Naive B cell (primary cell): ENCODE measurements around the gene MSRB3. TPM values are rescaled to one million over a fixed set of nuclear protein-coding genes. Genes with fewer than 3 reads are reported as not detected.
"Not testable (repeated sequence)": the region's sequence is repeated elsewhere in the genome, so short reads cannot be mapped to it uniquely, and the experiment has no call there.

Experiments used
- ATAC-seq, 2 donors: fragments of 150-1000 bp; cut with Tn5 transposase; 2 replicates each; pipeline ENCODE4 v1.10.0; 2021; ENCODE audit warnings: low read depth in 2 of 2, mild to moderate bottlenecking in 2 of 2, moderate library complexity in 2 of 2
- DNase-seq: peaks from one replicate; pipeline ENCODE4 v3.0.0; 2022
- H3K27ac Mint-ChIP-seq, 6 donors: one replicate each; pipeline ENCODE4 v1.8.0; 2020 to 2022; ENCODE audit warnings: mild to moderate bottlenecking in 6 of 6, mixed read lengths in 6 of 6, moderate library complexity in 5 of 6, inconsistent platforms in 2 of 6
- H3K27me3 Mint-ChIP-seq, 3 donors: one replicate each; pipeline ENCODE4 v1.8.0; 2021 to 2022; ENCODE audit warnings: mixed read lengths in 3 of 3, mild to moderate bottlenecking in 1 of 3
- H3K36me3 Mint-ChIP-seq, 2 donors: one replicate each; pipeline ENCODE4 v1.8.0; 2020 to 2022; ENCODE audit warnings: mixed read lengths in 2 of 2, inconsistent platforms in 1 of 2, mild to moderate bottlenecking in 1 of 2
- H3K4me1 Mint-ChIP-seq, 3 donors: one replicate each; pipeline ENCODE4 v1.8.0; 2020 to 2022; ENCODE audit warnings: mixed read lengths in 3 of 3, inconsistent platforms in 1 of 3, mild to moderate bottlenecking in 1 of 3, moderate library complexity in 1 of 3
- H3K4me3 Mint-ChIP-seq, 8 donors: one replicate each; pipeline ENCODE4 v1.8.0; 2020 to 2022; ENCODE audit warnings: mild to moderate bottlenecking in 8 of 8, mixed read lengths in 8 of 8, moderate library complexity in 8 of 8, inconsistent platforms in 2 of 8
- H3K9me3 Mint-ChIP-seq, 7 donors: one replicate each; pipeline ENCODE4 v1.8.0; 2020 to 2022; ENCODE audit warnings: mixed read lengths in 7 of 7, mild to moderate bottlenecking in 5 of 7, inconsistent platforms in 2 of 7, moderate library complexity in 1 of 7
- polyA plus RNA-seq, 6 donors: library from polyadenylated mRNA; unstranded; fragments of 300-500 nt; fragmentation: Illumina TruSeq; gene quantifications; one replicate each; pipeline ENCODE4 v1.2.3, GENCODE V29; 2021; ENCODE audit warnings: low read depth in 6 of 6

MSRB3 gene
- polyA plus RNA-seq, 6 donors from 2014 or later, result 0.23 to 1.2 (median 0.47) TPM; not detected in 1

GRCh38 chr12:65296508-65297265, 18.2 kb downstream of the MSRB3 start:
- peaks cover 0 to 8% (median 7%) of the 10 kb centered on the region in 3 donors for H3K4me1 Mint-ChIP-seq
- peak overlapping the region in 1 of 6 donors; percentile 4 for H3K27ac Mint-ChIP-seq
- peaks cover 0 to 2% (median 0%) of the 10 kb centered on the region in 7 donors for H3K9me3 Mint-ChIP-seq
- H3K36me3 Mint-ChIP-seq, result no peaks in the 10 kb centered on the region
- DNase-seq (no peak), ATAC-seq (peak; percentile 56 to 69)
- H3K4me3 Mint-ChIP-seq, result no peak overlapping the region
- H3K27me3 Mint-ChIP-seq, result peaks cover 0 to 5% (median 0%) of the 10 kb centered on the region in 3 donors

GRCh38 chr12:65300097-65300496, 21.6 kb downstream of the MSRB3 start:
- Mint-ChIP-seq H3K9me3 (peaks cover 0 to 2% (median 0%) of the 10 kb centered on the region in 7 donors), H3K27me3 (peaks cover 5 to 24% (median 13%) of the 10 kb centered on the region in 3 donors), H3K27ac (no peak overlapping the region), H3K36me3 (no peaks in the 10 kb centered on the region), H3K4me3 (no peak overlapping the region), H3K4me1 (peaks cover 0 to 8% (median 7%) of the 10 kb centered on the region in 3 donors)
- DNase-seq (no peak), ATAC-seq (no peak)

DNA sequence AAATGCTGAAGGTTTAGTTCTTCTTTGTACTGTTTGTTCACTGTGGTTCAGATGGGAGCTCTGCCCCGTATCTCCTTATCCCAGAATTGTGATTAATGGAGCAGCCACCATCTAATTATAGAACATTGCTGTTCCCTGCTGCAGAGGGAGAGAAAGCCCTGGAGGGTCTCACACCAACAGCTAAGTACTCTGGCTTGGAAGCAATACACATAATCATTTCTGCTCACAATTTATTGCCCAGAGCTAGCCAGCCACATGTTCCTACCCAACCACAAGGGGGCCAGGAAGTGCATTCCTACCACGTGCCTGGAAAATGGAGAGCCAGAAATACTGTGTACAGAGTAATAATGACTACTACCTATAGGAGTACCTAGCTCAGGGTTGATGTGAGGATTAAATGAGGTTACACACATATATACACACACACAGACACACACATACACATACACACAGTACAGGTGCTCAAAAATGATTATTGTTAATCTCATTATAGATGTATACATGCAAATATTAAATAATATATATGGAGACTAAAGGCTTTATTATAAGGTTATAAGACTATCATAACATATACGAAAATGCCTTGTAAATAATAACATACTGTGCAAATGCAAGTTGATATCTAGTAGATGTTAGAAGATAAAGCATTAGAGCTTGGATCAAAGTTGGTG, 22.3 kb downstream of the MSRB3 start:
- H3K27ac Mint-ChIP-seq, result no peak overlapping the region
- H3K4me1 Mint-ChIP-seq, result peaks cover 0 to 8% (median 7%) of the 10 kb centered on the region in 3 donors
- DNase-seq (no peak), ATAC-seq (no peak)
- H3K36me3 Mint-ChIP-seq, result no peaks in the 10 kb centered on the region
- H3K4me3 Mint-ChIP-seq, result no peak overlapping the region
- peaks cover 5 to 24% (median 15%) of the 10 kb centered on the region in 3 donors for H3K27me3 Mint-ChIP-seq
- peaks cover 0 to 2% (median 0%) of the 10 kb centered on the region in 7 donors for H3K9me3 Mint-ChIP-seq

DNA sequence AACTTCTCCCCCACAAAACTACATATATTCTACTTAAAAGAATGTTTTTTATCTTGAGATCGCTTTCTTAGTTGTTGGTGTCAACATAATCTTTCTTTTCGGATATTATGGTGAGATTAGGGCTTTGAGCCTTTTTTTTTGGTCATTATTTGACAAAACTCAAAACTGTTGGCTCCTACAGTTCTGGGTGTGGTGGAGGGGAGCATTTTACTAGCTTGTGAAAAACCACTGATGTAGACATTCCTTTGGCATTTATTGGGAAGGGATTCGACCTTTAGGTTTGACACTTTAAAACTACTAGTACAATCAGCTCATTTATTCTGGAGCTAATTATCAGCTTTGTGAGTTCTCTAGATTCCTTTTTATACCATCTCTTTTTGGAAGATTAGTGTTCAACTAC, 24.4 kb downstream of the MSRB3 start:
- ATAC-seq (no peak), DNase-seq (no peak)
- no peak overlapping the region for H3K4me3 Mint-ChIP-seq
- peaks cover 6 to 10% (median 8%) of the 10 kb centered on the region in 3 donors for H3K4me1 Mint-ChIP-seq
- H3K27ac Mint-ChIP-seq, result no peak overlapping the region
- H3K9me3 Mint-ChIP-seq, result no peaks in the 10 kb centered on the region
- H3K36me3 Mint-ChIP-seq, result no peaks in the 10 kb centered on the region
- peaks cover 0 to 24% (median 15%) of the 10 kb centered on the region in 3 donors for H3K27me3 Mint-ChIP-seq

GRCh38 chr12:65305346-65305950, 27.0 kb downstream of the MSRB3 start:
- ATAC-seq, result no peak
- Mint-ChIP-seq H3K27ac (no peak overlapping the region), H3K4me3 (no peak overlapping the region), H3K36me3 (no peaks in the 10 kb centered on the region), H3K4me1 (peaks cover 24 to 32% (median 26%) of the 10 kb centered on the region in 3 donors), H3K9me3 (no peaks in the 10 kb centered on the region), H3K27me3 (peaks cover 0 to 24% (median 15%) of the 10 kb centered on the region in 3 donors)
- no peak for DNase-seq

- ATAC-seq (peak in 1 of 2 donors; percentile 39), DNase-seq (peak; percentile 4)
- Mint-ChIP-seq H3K4me3 (no peak overlapping the region), H3K4me1 (peaks cover 24 to 32% (median 26%) of the 10 kb centered on the region in 3 donors), H3K27ac (no peak overlapping the region), H3K27me3 (peaks cover 0 to 24% (median 15%) of the 10 kb centered on the region in 3 donors), H3K36me3 (no peaks in the 10 kb centered on the region), H3K9me3 (no peaks in the 10 kb centered on the region)
Observed at GRCh38 chr12:65306366-65307168, 28.1 kb downstream of the MSRB3 start.

DNA sequence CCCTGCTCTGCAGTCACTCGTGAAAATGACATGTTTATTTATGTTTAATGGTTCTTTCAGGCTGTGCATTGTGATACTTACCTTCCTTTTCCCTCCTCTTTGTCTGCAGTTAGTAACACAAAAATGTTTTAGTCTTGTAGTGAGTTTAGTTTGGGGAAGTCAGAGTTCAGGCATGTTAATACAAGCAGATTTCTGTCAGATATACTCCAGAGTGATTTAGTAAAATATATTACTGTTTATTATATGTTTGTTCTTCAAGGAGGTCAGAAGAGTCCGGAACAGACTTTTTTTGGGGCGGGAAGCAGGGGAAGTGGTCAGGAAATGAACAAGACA, 28.7 kb downstream of the MSRB3 start:
- DNase-seq (no peak), ATAC-seq (no peak)
- Mint-ChIP-seq H3K4me1 (peaks cover 24 to 32% (median 26%) of the 10 kb centered on the region in 3 donors), H3K36me3 (no peaks in the 10 kb centered on the region), H3K4me3 (peak overlapping the region in 1 of 8 donors; percentile 6), H3K9me3 (no peaks in the 10 kb centered on the region), H3K27me3 (peaks cover 0 to 21% (median 15%) of the 10 kb centered on the region in 3 donors), H3K27ac (peak overlapping the region in 2 of 6 donors; percentile 3 to 33)

GRCh38 chr12:65308006-65308405, 29.5 kb downstream of the MSRB3 start:
- H3K27ac Mint-ChIP-seq, result peak overlapping the region in 1 of 6 donors; percentile 15

DNA sequence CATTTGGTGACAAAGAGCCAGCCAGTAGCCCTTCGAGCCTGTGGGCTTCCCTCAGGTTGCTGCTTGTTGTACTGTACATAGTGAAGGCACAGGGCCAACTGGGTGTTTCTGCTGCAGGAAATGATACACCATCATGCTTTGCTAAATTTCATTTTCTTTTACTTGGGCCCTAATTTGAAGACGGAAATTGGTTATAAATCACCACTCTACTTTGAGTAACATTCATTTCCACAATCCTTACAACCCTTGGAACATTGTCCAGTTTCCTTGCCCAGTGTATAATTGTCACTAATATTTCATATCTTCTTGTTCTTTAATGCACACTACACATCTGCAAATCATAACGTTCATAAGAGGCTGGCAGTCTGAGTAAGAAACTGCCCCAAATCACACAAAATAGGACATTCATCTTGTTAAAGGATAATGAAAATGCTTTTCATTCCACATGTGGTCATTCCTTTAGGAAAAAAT, 30.2 kb downstream of the MSRB3 start:
- no peak for ATAC-seq
- H3K27me3 Mint-ChIP-seq, result peaks cover 0 to 12% (median 11%) of the 10 kb centered on the region in 3 donors
- H3K9me3 Mint-ChIP-seq, result no peaks in the 10 kb centered on the region
- peaks cover 24 to 32% (median 26%) of the 10 kb centered on the region in 3 donors for H3K4me1 Mint-ChIP-seq
- peak overlapping the region in 2 of 6 donors; percentile 54 to 56 for H3K27ac Mint-ChIP-seq
- peak overlapping the region in 7 of 8 donors; percentile 20 to 82 (median 68) for H3K4me3 Mint-ChIP-seq
- DNase-seq, result no peak
- H3K36me3 Mint-ChIP-seq, result no peaks in the 10 kb centered on the region

More at GRCh38 chr12:65308006-65308405, 29.5 kb downstream of the MSRB3 start:
- no peaks in the 10 kb centered on the region for H3K9me3 Mint-ChIP-seq
- no peak for DNase-seq
- peak overlapping the region in 5 of 8 donors; percentile 31 to 82 (median 68) for H3K4me3 Mint-ChIP-seq
- peak; percentile 35 to 52 for ATAC-seq
- H3K27me3 Mint-ChIP-seq, result peaks cover 0 to 16% (median 15%) of the 10 kb centered on the region in 3 donors
- no peaks in the 10 kb centered on the region for H3K36me3 Mint-ChIP-seq
- peaks cover 24 to 32% (median 26%) of the 10 kb centered on the region in 3 donors for H3K4me1 Mint-ChIP-seq

- Mint-ChIP-seq H3K27ac (no peak overlapping the region), H3K4me3 (no peak overlapping the region), H3K9me3 (no peaks in the 10 kb centered on the region), H3K27me3 (no peaks in the 10 kb centered on the region), H3K36me3 (no peaks in the 10 kb centered on the region), H3K4me1 (peaks cover 24 to 32% (median 26%) of the 10 kb centered on the region in 3 donors)
- no peak for DNase-seq
- ATAC-seq, result no peak
Observed at GRCh38 chr12:65311260-65311659, 32.8 kb downstream of the MSRB3 start.

DNA sequence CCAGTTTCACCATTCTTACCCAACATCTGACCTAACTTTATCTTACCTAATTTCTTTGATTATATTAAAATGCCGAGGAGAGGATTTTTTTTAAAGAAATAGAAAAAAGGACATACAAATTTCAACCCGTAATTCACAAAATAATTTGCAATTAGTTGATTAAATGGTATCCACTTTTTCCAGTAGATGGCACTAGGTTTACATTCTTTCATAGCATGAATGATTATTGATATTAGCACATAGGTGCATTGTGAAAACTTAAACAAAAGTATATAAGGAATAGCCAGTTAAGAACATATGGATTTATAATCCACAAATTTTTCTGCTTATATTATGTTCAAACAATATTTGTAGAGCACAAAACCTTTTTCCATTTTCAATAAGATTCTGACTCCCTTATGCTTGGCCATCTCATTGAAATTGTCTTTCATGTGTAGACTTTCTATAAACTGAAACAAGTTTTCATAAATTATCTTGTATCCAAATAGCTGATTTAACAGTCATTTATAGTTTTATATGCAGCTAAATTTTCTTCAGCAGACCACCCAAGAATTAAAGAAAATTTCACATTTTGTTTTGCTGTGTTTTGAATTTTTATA, 35.3 kb downstream of the MSRB3 start:
- no peaks in the 10 kb centered on the region for H3K27me3 Mint-ChIP-seq
- peaks cover 7 to 13% (median 11%) of the 10 kb centered on the region in 3 donors for H3K4me1 Mint-ChIP-seq
- H3K9me3 Mint-ChIP-seq, result no peaks in the 10 kb centered on the region
- H3K4me3 Mint-ChIP-seq, result no peak overlapping the region
- no peak overlapping the region for H3K27ac Mint-ChIP-seq
- H3K36me3 Mint-ChIP-seq, result no peaks in the 10 kb centered on the region
- DNase-seq (no peak), ATAC-seq (no peak)

DNA sequence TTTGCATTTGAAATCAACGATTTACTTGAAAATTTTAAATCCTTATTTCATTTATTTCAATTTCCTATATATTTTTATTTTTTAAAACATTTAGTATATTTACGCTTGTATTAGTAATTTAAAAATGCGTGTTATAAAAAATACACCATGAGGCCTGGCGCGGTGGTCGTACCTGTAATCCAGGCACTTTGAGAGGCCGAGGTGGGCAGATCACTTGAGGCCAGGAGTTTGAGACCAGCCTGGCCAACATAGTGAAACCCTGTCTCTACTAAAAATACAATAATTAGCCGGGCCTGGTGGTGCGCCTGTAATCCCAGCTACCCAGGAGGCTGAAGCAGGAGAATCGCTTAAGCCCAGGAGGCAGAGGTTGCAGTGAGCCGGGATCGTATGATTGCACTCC, 36.8 kb downstream of the MSRB3 start:
- not testable (repeated sequence) for H3K4me1 Mint-ChIP-seq, H3K27me3 Mint-ChIP-seq, H3K9me3 Mint-ChIP-seq, DNase-seq, H3K4me3 Mint-ChIP-seq, H3K36me3 Mint-ChIP-seq, ATAC-seq
- H3K27ac Mint-ChIP-seq, result peak overlapping the region in 1 of 6 donors; percentile 29
